COLO668 (cell line): ENCODE data around the gene C6orf15.

Source experiments
- DNase-seq: peaks from one replicate; lab custom pipeline; 2025; ENCODE audit not compliant: unreplicated experiment; lab: John Stamatoyannopoulos, UW

C6orf15 gene

DNA sequence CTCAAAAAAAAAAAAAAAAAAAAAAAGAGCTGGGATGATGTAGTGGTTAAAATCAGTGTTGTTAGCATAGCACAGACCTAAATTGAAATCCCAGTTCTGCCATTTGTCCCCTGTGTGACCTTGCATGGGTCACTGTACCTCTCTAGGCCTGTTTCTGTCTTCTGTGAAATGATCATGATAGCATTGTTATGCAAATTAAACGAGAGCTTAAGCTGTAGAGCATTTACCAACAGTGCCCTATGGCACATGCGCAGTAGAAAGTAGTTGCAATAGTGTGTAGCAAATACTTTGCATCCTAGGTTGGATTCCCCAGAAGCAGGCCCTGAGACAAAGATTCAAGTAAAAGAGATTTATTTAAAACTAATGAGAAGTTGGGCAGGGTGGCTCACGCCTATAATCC, 19.2 kb upstream of the C6orf15 start:
- no peak for DNase-seq

DNA sequence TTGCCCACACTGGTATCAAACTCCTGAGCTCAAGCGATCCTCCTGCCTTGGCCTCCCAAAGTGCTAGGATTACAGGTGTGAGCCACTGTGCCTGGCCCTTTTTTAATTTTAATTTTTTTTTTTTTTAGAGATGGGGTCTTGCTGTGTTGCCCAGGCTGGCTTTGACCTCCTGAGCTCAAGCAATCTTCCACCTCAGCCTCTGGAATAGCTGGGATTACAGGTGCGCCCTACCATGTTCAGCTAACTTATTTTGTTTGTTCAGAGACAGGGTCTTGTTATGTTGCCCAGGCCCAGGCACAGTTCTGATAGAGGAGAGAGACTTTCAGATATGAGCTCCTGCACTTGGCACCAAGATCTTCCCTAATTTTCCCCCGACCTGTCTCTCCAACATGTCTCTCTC, 18.4 kb upstream of the C6orf15 start:
- DNase-seq, result no peak

DNA sequence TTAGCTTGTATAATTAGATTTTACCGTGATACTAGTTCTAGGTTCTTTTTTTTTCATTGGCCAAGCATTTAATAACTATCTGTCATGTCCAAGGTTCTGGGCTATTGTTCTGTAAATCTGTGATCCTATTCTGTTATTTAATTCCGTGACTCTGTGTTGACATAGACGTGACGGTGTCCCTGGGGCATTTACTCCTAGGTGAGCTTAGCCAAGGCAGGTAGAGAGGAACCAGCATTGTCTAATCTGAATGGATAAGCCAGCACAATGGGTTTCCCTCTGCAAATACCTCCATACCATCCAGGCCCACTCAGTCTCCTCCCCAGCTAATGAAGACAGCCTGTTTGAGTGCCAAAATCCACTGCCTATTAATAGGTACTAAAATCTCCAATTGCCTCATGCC, 16.8 kb upstream of the C6orf15 start:
- no peak for DNase-seq

DNA sequence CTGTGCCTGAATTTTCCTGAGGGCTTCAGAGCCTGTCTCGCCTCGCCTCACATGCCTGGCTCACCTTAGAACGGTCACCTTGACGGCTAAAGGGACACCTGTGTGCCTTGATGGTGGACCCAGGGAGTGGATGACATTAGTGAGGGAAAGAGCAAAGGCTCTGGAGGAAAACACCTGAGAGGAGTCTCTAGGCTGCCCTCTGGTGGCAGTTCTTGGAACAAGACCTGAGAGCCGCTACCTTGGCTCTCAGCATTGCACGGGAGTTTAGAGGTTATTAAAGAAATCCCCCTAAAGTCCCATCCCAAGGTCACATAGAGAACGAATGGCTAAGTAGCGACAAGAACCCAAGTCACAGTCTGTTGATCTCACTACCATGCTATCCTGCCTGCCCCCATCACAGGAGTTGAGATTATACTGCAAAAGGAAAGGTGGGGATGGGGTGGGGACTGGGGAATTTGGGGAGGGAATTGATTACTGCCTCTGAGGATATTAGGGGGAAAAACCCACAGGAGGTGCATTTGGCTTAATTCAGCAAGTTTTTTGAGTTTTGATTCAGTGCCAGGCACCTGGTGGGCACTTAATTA, 15.8 kb upstream of the C6orf15 start:
- DNase-seq, result peak; percentile 45

DNA sequence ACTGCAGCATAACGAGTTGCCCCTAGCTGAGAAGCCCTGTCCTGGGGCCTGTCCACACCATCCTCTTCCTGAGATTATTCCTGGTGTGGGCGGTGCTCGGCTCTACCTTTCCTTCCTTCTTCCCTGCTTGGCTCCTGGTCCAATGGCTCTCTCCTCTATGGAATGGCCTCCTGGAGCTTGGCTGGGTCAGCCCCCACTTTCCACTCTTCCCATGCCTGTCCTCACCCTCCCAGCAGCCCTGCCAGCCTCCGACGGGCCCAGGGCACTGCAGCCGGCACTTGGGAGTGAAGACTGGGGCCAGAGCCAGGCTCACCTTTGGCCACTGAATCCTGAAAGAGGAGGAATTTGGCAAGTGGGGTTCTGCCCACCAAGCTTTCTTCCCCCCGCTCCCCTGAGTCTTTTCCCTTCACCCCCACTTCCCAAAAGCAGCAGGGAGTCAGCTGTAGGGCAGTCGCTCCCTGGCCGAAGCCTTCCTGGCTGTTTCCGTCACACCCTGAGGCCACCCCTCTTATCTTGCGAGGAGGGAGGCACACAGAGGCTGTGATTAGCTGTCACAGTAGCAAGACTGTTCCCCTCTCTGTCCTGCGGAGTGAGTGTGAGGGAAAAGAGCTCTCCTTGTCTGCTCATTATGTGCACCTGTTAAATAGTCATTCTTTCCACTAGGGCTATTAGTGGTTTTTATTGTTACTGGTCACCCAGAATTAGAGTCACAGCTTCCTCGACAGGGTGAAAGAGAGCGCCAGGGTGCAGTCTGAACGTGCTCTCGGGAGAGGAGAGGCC, 14.2 kb upstream of the C6orf15 start:
- DNase-seq, result no peak

DNA sequence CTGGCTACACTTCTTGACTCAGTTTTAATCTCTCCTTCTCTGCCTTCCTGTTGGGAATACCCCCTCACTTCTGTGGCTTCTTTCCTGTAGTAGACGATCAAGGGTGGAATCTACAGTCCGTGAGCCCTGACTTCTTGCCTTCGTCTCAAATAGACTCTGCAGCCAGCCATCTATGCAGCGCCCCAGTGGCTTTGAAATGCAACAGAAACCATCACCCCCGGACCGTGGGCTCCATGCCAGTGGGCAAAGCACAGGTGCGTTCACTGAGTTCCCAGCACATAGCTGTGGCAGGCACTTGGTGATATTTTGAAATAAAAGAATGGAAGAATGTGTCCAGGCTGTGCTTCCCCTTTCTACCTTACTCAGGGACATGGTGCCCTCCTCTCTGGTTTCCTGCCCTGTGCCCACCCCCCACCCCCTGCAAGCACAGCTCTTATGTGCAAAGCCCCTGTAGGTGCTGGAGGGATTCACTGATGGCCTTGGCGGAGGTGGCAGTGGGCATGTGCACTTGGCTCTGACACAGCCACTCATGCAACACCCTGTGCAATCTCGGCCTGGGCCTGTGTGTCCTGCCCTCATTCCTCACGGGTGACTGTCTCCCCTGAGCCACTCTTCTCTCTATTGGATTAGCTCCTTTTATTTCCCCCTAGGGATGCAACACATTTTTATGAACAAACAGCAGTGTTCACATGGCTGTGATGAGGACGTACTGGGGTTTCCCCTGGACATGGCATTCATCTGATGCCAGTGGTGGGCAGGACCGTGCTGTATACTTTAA, 13.4 kb upstream of the C6orf15 start:
- no peak for DNase-seq

DNA sequence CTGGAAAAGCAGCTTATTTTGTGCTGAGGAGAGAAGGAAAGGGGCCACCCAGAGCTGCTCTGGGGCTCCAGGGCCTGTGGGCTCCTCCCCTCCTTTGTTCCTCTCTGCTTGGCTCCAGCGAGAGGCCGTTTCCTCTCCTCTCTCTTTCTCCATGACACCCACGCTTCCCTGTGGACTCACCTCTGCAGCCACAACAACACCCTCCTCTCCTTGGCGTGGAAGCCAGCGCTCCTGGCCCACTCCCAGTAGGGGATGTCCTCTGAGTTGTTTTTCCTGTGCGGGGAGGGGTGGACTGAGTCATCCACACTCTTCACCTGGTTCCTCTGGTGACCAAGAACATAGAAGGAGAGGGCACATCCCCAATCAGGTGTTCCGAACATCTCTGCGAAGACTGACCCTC, 12.8 kb upstream of the C6orf15 start:
- DNase-seq, result no peak

DNA sequence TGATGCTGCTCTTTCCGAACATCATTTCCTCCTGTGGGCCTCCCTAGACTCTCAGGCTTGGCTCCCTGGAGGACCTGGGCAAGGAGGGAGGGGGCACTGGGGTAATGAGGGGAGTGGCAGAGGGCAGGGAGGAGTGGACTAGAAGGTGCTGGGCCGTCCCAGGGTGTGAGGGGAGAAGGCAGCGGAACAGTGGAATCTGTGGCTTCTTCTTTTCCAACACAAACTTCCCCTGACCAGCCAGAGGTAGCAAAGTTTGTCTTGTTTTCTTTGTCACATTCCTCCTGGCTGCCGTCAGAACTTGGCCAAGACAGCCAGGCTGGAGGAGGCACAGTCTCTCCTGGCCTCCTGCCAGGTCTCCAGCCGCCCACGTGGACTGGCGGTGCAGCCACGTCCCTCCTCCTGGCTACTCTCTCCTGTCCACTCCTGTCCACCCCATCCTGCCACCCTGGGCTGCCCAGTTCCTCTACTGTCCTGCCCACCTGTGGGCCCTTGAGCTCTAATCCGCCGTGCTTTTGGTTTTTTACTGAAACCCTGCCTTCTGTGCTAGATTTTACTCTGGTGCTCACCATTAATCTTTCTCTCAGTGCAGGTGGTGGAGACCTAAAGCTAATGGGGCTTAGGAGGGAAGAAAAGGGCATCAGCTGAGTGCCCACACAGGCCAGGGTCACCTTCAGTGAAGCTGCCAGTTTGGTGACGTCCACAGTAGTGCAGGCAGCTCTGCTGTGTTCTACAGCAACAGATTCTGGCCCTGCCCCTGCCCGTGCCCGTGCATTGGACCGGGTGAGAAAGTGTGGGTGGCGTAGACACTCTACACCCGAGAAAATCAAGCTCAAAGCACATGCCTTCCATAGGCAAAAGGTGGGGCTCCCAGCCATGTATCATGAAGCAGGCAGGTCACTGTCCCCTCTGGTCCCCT, 10.7 kb upstream of the C6orf15 start:
- no peak for DNase-seq

DNA sequence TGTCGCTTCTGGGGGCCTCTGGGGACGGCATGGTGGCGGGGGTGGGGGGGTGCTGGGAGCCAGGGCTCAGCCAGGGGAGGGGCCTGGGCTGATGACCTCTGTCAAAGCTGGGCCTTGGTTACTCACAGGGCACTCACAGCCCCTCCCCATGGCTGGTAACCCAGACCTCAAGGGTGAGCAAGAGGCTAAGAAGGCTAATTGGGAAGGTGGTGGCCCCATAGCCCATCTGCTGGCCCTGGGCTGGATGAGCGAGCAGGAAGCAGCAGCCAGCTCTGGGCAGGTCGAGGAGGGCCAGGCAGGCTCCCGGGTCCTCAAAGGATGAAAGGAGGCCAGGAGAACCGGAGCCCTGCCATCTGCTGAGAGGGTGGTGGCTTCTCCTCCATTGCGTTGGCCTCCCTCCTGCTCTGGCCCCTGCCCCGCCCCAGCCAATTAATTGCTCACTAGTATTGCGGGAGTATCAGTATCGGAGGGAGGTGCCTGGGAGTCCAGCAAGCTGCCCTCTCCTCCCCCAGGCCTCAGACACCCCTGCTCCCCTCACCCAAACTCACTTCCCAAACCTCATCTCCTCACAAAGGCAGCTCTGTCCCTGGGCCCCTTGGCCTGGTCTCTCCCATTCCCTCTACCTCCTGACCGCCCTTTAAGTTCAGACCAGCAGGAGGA, 8.9 kb upstream of the C6orf15 start:
- no peak for DNase-seq

DNA sequence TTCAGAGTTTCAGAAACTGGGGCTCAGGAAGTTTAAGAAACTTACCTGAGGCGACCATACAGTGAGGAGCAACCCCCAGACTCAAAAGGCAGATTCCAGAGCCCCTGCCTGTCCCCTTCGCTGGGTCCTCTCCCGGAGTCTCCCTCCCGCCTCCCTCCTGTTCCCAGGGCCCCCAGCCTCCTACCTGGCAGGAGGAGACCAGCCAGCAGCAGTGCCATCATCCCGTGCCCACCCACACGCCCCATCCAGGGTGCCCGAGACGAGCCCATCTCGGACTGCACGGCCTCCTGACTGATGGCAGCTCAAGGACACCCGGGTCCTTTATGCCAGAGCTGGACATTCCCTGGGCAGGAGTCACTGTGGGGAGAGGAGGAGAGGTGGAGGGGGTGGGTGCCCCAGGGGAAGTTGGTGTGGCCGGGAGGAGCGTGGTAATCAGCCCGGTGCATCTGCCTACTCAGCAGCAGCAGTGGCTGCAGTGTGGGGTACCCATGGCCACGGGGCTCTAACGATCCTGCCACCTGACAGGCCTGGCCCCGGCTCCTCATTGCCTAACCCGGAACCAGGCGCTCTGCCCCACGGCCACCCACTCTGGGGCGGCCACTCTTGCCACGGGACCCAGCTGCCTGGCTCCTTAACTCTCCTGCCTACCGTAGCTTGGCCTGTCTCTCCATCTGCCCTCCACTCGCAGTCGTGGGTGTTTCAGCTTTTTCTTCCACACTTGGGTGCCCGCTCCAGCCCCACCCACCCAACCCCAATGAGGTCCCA, 8.0 kb upstream of the C6orf15 start, which contains the start of gene CDSN:
TSS of gene CDSN (minus strand) at position 296 of the 765 bp plus-strand sequence. CDS start at position 269, 27 bp downstream.
- no peak for DNase-seq

DNA sequence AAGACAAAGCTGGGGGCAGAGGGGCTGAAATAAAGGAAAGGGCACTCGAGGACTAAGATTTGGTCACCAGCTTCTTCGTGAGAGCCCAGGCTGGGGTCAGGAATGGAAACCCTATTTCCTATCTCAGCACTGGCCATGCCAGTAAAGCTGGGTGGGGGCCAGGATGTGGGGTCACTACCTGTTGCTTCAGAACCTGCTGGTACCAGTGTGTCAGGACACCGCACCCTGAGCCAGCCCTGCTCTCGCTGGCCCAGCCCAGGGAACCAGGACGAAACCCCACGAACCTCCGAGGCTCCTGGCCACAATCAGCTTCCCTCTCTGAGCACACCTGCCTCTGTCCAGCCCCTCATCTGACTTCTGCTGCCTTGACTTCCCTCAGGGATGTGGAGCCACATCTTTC, 5.8 kb upstream of the C6orf15 start:
- DNase-seq, result no peak

DNA sequence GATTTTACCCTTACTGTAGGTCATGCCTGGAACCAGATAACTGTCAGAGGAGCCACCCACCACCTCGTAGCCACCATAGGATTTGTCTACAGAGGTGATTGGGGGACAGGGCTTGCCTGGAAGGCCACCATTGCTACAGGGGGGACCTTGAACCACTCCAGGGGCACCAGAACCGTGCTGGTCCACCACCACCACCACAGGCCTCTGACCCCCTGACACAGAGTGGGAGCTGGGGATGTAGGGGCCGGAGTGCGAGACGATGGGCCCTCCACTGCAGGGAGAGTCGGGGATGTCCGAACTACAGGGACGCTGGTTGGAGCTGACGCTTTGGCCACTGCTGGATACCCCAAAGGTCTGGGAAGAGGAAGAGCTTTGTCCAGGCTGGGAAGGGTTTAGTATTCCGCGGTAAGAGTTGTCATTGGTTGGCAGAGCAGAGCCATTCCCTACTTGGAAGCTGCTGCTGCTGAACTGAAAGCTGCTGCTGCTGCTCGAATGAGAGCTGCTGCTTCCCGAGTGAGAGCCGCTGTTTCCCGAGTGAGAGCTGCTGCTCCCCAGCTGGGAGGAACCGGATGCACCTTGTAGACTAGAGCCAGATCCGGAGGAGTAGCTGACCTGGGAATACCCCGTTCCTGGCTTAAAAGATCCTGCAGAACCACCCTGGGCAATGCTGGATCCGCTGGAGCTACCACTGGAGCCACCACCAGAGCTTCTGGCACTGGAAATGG, 4.4 kb upstream of the C6orf15 start:
- no peak for DNase-seq

DNA sequence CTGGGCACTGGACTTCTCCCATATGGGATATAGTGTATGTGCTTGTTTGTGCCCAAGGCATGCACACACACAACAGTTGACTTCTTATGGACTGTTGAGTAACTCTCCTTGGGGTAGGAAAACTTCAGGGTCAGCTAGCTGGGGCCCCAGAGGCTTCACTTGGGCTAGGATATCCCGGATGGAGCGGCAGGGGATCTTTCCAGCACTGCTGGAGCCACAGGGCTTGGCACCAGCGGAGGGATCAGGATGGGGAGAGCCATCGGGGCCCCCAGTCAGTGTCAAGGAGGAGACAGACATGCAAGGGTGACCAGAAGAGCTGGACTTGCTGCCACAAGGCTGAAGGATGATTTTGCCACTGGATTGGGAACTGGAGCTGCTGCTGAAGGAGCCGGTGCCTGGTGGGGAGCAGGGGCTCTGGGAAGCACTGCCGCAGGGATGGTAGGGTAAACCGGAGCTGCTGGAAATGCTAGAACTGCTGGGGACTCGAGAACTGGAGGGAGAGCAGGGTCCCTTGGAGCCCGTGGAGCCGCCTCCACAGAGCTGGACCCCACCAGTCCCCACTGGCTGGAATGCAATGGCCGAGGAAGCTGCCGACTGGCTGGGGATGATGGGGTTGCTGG, 3.7 kb upstream of the C6orf15 start:
- no peak for DNase-seq

DNA sequence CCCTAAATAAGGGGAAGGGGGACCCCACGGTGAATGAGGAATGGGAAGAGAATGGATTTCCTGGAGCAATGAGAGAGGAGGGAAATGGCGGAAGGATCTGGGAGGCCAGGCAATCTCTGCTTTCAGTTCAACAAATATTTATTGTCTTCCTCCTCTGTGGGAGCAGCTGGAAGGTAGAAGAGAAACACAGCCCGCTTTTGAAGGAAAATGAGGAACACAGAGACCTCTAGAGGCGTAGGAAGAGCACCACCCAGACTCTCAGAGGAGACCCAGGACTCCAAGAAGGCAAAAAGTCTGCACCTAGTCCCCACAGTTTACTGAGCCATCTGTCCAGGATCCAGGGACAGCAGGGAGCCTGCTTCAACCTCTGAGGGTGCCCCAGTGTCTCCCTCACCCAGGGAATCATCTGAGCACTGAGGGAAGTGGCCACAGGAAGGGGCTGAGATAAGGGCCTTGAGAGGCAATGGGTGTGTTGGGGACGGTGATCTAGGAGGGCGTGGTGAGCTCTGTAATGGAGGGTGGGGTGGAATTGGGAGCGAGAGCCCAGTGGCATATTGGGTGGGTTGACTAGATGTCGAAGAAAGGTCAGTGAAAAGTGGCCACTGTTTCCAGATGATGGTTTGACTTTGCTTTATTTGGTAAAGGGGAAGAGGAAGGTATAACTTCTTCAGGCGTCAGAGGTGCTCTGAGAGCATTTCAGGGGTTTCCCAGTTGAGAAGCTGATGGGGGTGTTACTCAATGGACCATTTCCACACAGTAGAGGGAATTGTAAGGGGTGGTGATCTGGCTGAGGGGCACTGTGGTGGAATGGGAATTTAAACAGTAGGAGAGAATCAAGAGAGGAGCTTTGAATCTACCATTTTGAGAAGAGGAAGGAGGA, 2.8 kb upstream of the C6orf15 start:
- DNase-seq, result no peak

DNA sequence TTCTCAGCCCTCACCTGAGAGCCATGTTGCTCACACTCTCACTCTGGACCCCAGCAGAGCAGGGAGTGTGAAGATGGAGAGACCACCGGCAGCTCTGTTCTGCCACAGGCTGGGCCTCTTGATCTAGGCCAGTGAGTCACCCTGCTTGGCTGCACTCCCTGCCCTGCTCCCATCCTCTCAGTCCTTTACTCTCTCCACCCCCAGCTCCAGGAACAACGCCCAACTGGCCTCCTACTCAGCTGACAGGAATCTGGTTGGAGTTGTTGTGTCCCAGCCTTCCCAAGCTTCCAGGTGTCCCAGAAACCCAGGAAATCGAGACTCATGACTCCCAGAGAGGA, 2.1 kb upstream of the C6orf15 start, which contains the start of gene PSORS1C1:
TSS of gene PSORS1C1 (plus strand) at position 260 of the 338 bp plus-strand sequence. CDS start 14,833 bp downstream, outside the sequence.
- no peak for DNase-seq

DNA sequence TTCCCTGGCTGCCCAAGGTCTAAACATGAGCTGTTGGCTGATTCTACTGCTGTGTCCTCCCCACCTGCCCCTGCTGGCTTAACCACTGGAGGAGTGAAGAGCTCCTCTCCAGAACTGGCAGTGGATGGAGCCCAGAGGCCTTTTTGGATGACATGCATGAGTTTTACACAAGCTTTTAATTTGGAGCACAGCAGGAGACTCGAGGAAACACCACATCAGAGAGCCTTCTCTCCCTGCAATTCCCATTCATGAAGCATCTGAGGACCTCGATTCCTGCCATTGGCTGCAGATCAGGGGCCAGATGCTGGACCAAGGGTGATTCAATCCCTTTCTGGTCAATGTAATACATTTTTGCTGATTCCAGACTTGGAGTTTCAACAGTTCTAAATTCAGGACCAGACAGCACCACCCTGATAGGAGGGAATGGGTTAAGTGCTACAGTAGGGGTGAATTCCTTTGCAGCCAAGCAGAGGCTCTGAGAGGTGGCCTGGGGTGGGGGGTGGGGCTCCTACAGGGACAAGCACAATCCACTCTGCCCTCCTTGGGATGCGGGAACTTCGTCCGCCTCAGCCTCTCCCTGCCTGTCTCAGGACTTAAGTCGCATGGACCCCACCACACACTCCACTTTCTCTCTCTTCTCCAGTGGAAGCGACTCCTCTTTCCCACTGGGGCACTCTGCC, 1.6 kb upstream of the C6orf15 start:
- DNase-seq, result no peak

DNA sequence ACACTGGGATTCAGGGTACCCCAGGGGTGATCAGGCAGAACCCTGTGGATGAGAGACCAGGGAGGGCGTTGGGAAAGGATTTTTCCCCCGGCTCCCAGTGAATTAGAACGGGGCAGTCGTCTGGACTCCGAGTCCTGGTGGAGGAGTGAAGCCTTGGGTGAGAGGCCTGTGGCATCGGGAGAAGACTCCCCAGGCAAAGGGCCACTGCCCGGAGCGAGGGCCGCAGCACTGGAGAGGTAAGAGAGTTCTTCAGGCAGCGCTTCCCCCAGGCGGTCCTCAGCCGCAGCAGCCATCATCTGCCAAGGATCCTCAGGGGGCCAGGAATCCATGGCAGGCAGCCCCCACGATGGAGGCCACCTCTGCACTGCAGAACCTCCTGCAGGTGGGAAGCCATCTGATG, 663 bp downstream of the C6orf15 start:
- DNase-seq, result no peak
